ENCODE measurements around the gene LBH. TPM values are rescaled to one million over a fixed set of nuclear protein-coding genes. Genes with fewer than 3 reads are reported as not detected.

Gene LBH
- total RNA-seq, 1 experiment from 2014 or later, result 1.2 TPM

- H3K36me3 ChIP-seq (ENCODE audit: control insufficient read depth in 1 of 2, insufficient read depth in 2 of 2, low read length in 2 of 2), result no peaks in the 10 kb centered on the region
- no peak overlapping the region for H2AFZ ChIP-seq (ENCODE audit: low read depth, low read length, poor library complexity, severe bottlenecking)
- no peaks in the 10 kb centered on the region for H3K4me1 ChIP-seq (ENCODE audit: control insufficient read depth in 1 of 2, insufficient read depth in 2 of 2, low read length in 2 of 2)
- DNase-seq (ENCODE audit: low read depth, low spot score) (no peak), ATAC-seq (no peak)
- intact Hi-C loops (cut with micrococcal nuclease), result no loop called here
- no peak overlapping the region for H3K4me2 ChIP-seq (ENCODE audit: low read length)
- no peaks in the 10 kb centered on the region for H4K20me1 ChIP-seq (ENCODE audit: insufficient read depth)
- TF ChIP-seq SRF (IDR thresholded peaks at IDR 0.05; ENCODE audit: low read depth) (no peak), EZH2phosphoT487 (IDR thresholded peaks at IDR 0.05; ENCODE audit: borderline replicate concordance) (no peak), ELF1 (IDR thresholded peaks at IDR 0.05; ENCODE audit: borderline replicate concordance, low read depth) (no peak), CEBPB (IDR thresholded peaks at IDR 0.05; ENCODE audit: low read depth) (no peak), CBX3 (IDR thresholded peaks at IDR 0.05; ENCODE audit: low read depth) (no peak), RAD21 (IDR thresholded peaks at IDR 0.05; ENCODE audit: low read depth) (no peak), ZFX (IDR thresholded peaks at IDR 0.05) (no peak), JUND (IDR thresholded peaks at IDR 0.05) (no peak), TCF7L2 (IDR thresholded peaks at IDR 0.05; ENCODE audit: borderline replicate concordance, extremely low read depth, insufficient read depth, insufficient read length) (no peak), ZNF274 (IDR thresholded peaks at IDR 0.05; ENCODE audit: low read depth, low read length) (no peak), EZH2 (IDR thresholded peaks at IDR 0.05) (no peak)
- TF ChIP-seq, protein P1, sequence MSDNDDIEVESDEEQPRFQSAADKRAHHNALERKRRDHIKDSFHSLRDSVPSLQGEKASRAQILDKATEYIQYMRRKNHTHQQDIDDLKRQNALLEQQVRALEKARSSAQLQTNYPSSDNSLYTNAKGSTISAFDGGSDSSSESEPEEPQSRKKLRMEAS (IDR thresholded peaks at IDR 0.05), result no peak
- no TSS peak for BruUV-seq (replicated peaks)
- CTCF ChIA-PET, result interaction anchor here (1.3 kb wide), 1 partner anchor 478 kb away, joined by 3 read pairs; no protein-coding TSS in a partner anchor
- H3K27me3 ChIP-seq (ENCODE audit: insufficient read depth, low read length), result peaks cover 12% of the 10 kb centered on the region; the same call in 1 of the 2 replicates
- H3K9ac ChIP-seq (ENCODE audit: low read length), result no peak overlapping the region
- H3K9me2 ChIP-seq (ENCODE audit: insufficient read depth), result no peaks in the 10 kb centered on the region
- H3K27ac ChIP-seq (ENCODE audit: low read depth, low read length), result no peak overlapping the region
- POLR2A ChIA-PET, result no interaction called here
- H3K9me3 ChIP-seq (ENCODE audit: control insufficient read depth in 1 of 2, insufficient read depth in 1 of 2, low read depth in 1 of 2, low read length in 2 of 2), result no peaks in the 10 kb centered on the region
- no peaks in the 10 kb centered on the region for H3K79me2 ChIP-seq (ENCODE audit: insufficient read depth, low read length)
- RAD21 ChIA-PET (ENCODE audit: low non-redundant PET in 1 of 2, low total read pairs in 2 of 2, uncharacterized antibody in 2 of 2, unreplicated experiment in 2 of 2), result no interaction called here
- H3K4me3 ChIP-seq (replicated peaks in 1 of 2; ENCODE audit: low read depth in 1 of 2, low read length in 2 of 2), result no peak overlapping the region
These were observed 2.1 kb downstream of the LBH start for GRCh38 chr2:30233271-30234009.
